Calu3 (cell line): ENCODE data around the gene ZNF593OS. TPM values are rescaled to one million over a fixed set of nuclear protein-coding genes. Genes with fewer than 3 reads are reported as not detected.

Source experiments
- BruUV-seq: library from RNA; stranded (reverse); fragments of 400-500 nt; replicated peaks from 2 replicates; lab custom pipeline; 2021; lab: Mats Ljungman, UMichigan
- CTCF ChIA-PET: fragments of 300-600 bp; sonication (Branson Sonifier 250); formaldehyde crosslinking; loops from one replicate; lab custom pipeline; 2022; ENCODE audit warnings: antibody characterized with exemption; lab: Charles Lee
- DNase-seq: peaks from one replicate; pipeline ENCODE4 v3.0.0; 2022
- H3K27ac Mint-ChIP-seq: one replicate; pipeline ENCODE4 v1.8.0; 2022; ENCODE audit warnings: mixed read lengths; ENCODE audit not compliant: unreplicated experiment
- H3K27me3 Mint-ChIP-seq: one replicate; pipeline ENCODE4 v1.8.0; 2022; ENCODE audit warnings: mixed read lengths; ENCODE audit not compliant: unreplicated experiment
- H3K36me3 Mint-ChIP-seq: one replicate; pipeline ENCODE4 v1.8.0; 2022; ENCODE audit warnings: mild to moderate bottlenecking, moderate library complexity, mixed read lengths; ENCODE audit not compliant: insufficient read depth, unreplicated experiment
- H3K4me1 Mint-ChIP-seq: one replicate; pipeline ENCODE4 v1.8.0; 2022; ENCODE audit warnings: mild to moderate bottlenecking, low read depth, mixed read lengths; ENCODE audit not compliant: unreplicated experiment
- H3K4me3 Mint-ChIP-seq: one replicate; pipeline ENCODE4 v1.8.0; 2022; ENCODE audit warnings: mild to moderate bottlenecking, low read depth, moderate library complexity, mixed read lengths; ENCODE audit not compliant: unreplicated experiment
- H3K9me3 Mint-ChIP-seq: one replicate; pipeline ENCODE4 v1.8.0; 2022; ENCODE audit warnings: low read depth, mixed read lengths; ENCODE audit not compliant: unreplicated experiment
- CTCF ChIP-seq: fragments of 200-600 bp; IDR thresholded peaks from one replicate; pipeline ENCODE4 v1.8.0; 2022; ENCODE audit warnings: antibody characterized with exemption; ENCODE audit not compliant: unreplicated experiment
- intact Hi-C: fragments of 100-400 bp; cut with micrococcal nuclease; formaldehyde crosslinking; loops from one replicate; pipeline ENCODE4 v1.10.0; 2022; ENCODE audit not compliant: unreplicated experiment
- total RNA-seq: library from RNA; stranded (reverse); gene quantifications from 2 replicates; pipeline ENCODE4 v1.2.3, GENCODE V29; 2022

The ZNF593OS gene
- total RNA-seq, 1 experiment from 2014 or later = not detected

- TSS peak; percentile 44 for BruUV-seq
- Mint-ChIP-seq H3K4me3 (no peak overlapping the region), H3K4me1 (no peaks in the 10 kb centered on the region), H3K27ac (no peak overlapping the region), H3K36me3 (peaks cover 6% of the 10 kb centered on the region), H3K27me3 (peaks cover 14% of the 10 kb centered on the region), H3K9me3 (no peaks in the 10 kb centered on the region)
- DNase-seq = no peak
- TF ChIP-seq CTCF = no peak
- CTCF ChIA-PET = no interaction called here
- intact Hi-C loops = no loop called here
These were observed 17.7 kb upstream of the ZNF593OS start for GRCh38 chr1:26189331-26189730.

GRCh38 chr1:26188477-26188876 is 16.8 kb upstream of the ZNF593OS start:
- peaks cover 6% of the 10 kb centered on the region for H3K27me3 Mint-ChIP-seq
- CTCF ChIA-PET = no interaction called here
- no peak for DNase-seq
- H3K9me3 Mint-ChIP-seq = no peaks in the 10 kb centered on the region
- H3K4me3 Mint-ChIP-seq = no peak overlapping the region
- no peaks in the 10 kb centered on the region for H3K4me1 Mint-ChIP-seq
- BruUV-seq = no TSS peak
- TF ChIP-seq CTCF = no peak
- no peak overlapping the region for H3K27ac Mint-ChIP-seq
- peaks cover 6% of the 10 kb centered on the region for H3K36me3 Mint-ChIP-seq
- intact Hi-C loops = no loop called here

GRCh38 chr1:26187882-26188281 is 16.2 kb upstream of the ZNF593OS start:
- DNase-seq = no peak
- no peaks in the 10 kb centered on the region for H3K27me3 Mint-ChIP-seq
- CTCF ChIA-PET = no interaction called here
- peaks cover 6% of the 10 kb centered on the region for H3K36me3 Mint-ChIP-seq
- TF ChIP-seq CTCF = no peak
- BruUV-seq = no TSS peak
- no peaks in the 10 kb centered on the region for H3K4me1 Mint-ChIP-seq
- no peaks in the 10 kb centered on the region for H3K9me3 Mint-ChIP-seq
- H3K27ac Mint-ChIP-seq = no peak overlapping the region
- no peak overlapping the region for H3K4me3 Mint-ChIP-seq
- intact Hi-C loops = no loop called here

- Mint-ChIP-seq H3K27me3 (no peaks in the 10 kb centered on the region), H3K9me3 (no peaks in the 10 kb centered on the region), H3K36me3 (peaks cover 13% of the 10 kb centered on the region), H3K27ac (no peak overlapping the region), H3K4me1 (no peaks in the 10 kb centered on the region), H3K4me3 (no peak overlapping the region)
- CTCF ChIA-PET = no interaction called here
- intact Hi-C loops = no loop called here
- DNase-seq = no peak
- no TSS peak for BruUV-seq
- TF ChIP-seq CTCF = no peak
These were observed 13.3 kb upstream of the ZNF593OS start for GRCh38 chr1:26184883-26185282.

- no peak overlapping the region for H3K27ac Mint-ChIP-seq
- no peaks in the 10 kb centered on the region for H3K4me1 Mint-ChIP-seq
- H3K9me3 Mint-ChIP-seq = no peaks in the 10 kb centered on the region
- peaks cover 13% of the 10 kb centered on the region for H3K36me3 Mint-ChIP-seq
- intact Hi-C loops = no loop called here
- CTCF ChIA-PET = no interaction called here
- BruUV-seq = no TSS peak
- no peak overlapping the region for H3K4me3 Mint-ChIP-seq
- DNase-seq = no peak
- no peaks in the 10 kb centered on the region for H3K27me3 Mint-ChIP-seq
- no peak for TF ChIP-seq CTCF
These were observed 12.5 kb upstream of the ZNF593OS start for GRCh38 chr1:26184086-26184485.
